BJ (cell line): ENCODE results near the gene GRK1. TPM values are rescaled to one million over a fixed set of nuclear protein-coding genes. Genes with fewer than 3 reads are reported as not detected.
A peak's percentile ranks its signal among the peaks of the same experiment; 100 is the strongest.

Source experiments
- CTCF ChIA-PET: fragments of 350-600 bp; formaldehyde crosslinking; extraction: SDS; loops from one replicate; lab custom pipeline; 2021; ENCODE audit warnings: antibody characterized with exemption, inconsistent platforms; lab: Yijun Ruan, JAX
- POLR2A ChIA-PET: fragments of 300-600 bp; sonication (Branson Sonifier 250); formaldehyde crosslinking; extraction: SDS; loops from one replicate; lab custom pipeline; 2021; ENCODE audit warnings: antibody characterized with exemption; lab: Charles Lee
- DNase-seq: peaks from one replicate; pipeline ENCODE4 v3.0.0-alpha.2; 2011; ENCODE audit warnings: low read depth
- H3K27me3 ChIP-seq: 2 replicates; pipeline ENCODE4 v1.6.0; 2011; ENCODE audit warnings: low read length; ENCODE audit not compliant: control insufficient read depth, insufficient read depth
- H3K36me3 ChIP-seq: 2 replicates; pipeline ENCODE4 v1.5.1; 2011; ENCODE audit warnings: low read length; ENCODE audit not compliant: control insufficient read depth, insufficient read depth
- H3K4me3 ChIP-seq: 2 replicates; pipeline ENCODE4 v1.5.1; 2011; ENCODE audit warnings: low read depth, mild to moderate bottlenecking, control low read depth, low read length
- CTCF ChIP-seq: IDR thresholded peaks from 2 replicates; pipeline ENCODE4 v1.5.1; 2011; ENCODE audit warnings: low read depth, mild to moderate bottlenecking, control low read depth, inconsistent platforms, low read length, moderate library complexity; ENCODE audit not compliant: insufficient read depth
- polyA plus RNA-seq: library from polyadenylated mRNA; depleted of rRNA; stranded (reverse); fragments of >200 nt; gene quantifications from 2 replicates; pipeline ENCODE4 v1.2.3, GENCODE V29; 2011

GRK1 gene
- polyA plus RNA-seq, 1 experiment, result 0.02 TPM

- CTCF ChIA-PET, result no interaction called here
Observed at GRCh38 chr13:113783200-113783881, 116.3 kb downstream of the GRK1 start.

GRCh38 chr13:113783966-113784644 is 117.1 kb downstream of the GRK1 start:
- no peaks in the 10 kb centered on the region for H3K36me3 ChIP-seq
- no peak overlapping the region for H3K4me3 ChIP-seq
- TF ChIP-seq CTCF, result no peak
- CTCF ChIA-PET, result interaction anchor here (1.0 to 1.2 kb wide), 2 partner anchors 18 to 61 kb away, joined by 3 read pairs; no protein-coding TSS in a partner anchor
- no peak for DNase-seq
- peaks cover 5% of the 10 kb centered on the region for H3K27me3 ChIP-seq
- POLR2A ChIA-PET, result no interaction called here

More at GRCh38 chr13:113783200-113783881, 116.3 kb downstream of the GRK1 start:
- no peak for DNase-seq
- no peak overlapping the region for H3K4me3 ChIP-seq
- H3K36me3 ChIP-seq, result no peaks in the 10 kb centered on the region
- H3K27me3 ChIP-seq, result peaks cover 5% of the 10 kb centered on the region
- POLR2A ChIA-PET, result no interaction called here
- no peak for TF ChIP-seq CTCF

- Histone ChIP-seq H3K36me3 (no peaks in the 10 kb centered on the region), H3K4me3 (no peak overlapping the region), H3K27me3 (peaks cover 4% of the 10 kb centered on the region)
- DNase-seq, result no peak
- no peak for TF ChIP-seq CTCF
- ChIA-PET CTCF (interaction anchor here (0.6 to 1.2 kb wide), 4 partner anchors 8 to 61 kb away, joined by 3 read pairs; no protein-coding TSS in a partner anchor), POLR2A (no interaction called here)
Observed at GRCh38 chr13:113784645-113785024, 117.6 kb downstream of the GRK1 start.

- CTCF ChIA-PET, result interaction anchor here (0.6 to 1.2 kb wide), 4 partner anchors 9 to 62 kb away, joined by 3 read pairs; no protein-coding TSS in a partner anchor
- Histone ChIP-seq H3K4me3 (no peak overlapping the region), H3K36me3 (no peaks in the 10 kb centered on the region), H3K27me3 (peaks cover 4% of the 10 kb centered on the region)
- peak; percentile 71 for DNase-seq
- TF ChIP-seq CTCF, result no peak
- POLR2A ChIA-PET, result no interaction called here
Observed at GRCh38 chr13:113785051-113786010, 118.3 kb downstream of the GRK1 start.
